B cell (primary cell): ENCODE results near the gene ZNF608. TPM values are rescaled to one million over a fixed set of nuclear protein-coding genes. Genes with fewer than 3 reads are reported as not detected.

ENCODE experiments used
- ATAC-seq: fragments of 200-7000 bp; cut with Tn5 transposase; one replicate; pipeline ENCODE4 v1.10.0; 2021; ENCODE audit warnings: low read depth, mild to moderate bottlenecking, moderate number of reproducible peaks, moderate library complexity
- CTCF ChIA-PET: fragments of 350-600 bp; sonication (Branson Sonifier 250); formaldehyde crosslinking; loops from one replicate; lab custom pipeline; 2021; ENCODE audit warnings: antibody characterized with exemption, inconsistent platforms; lab: Charles Lee
- POLR2A ChIA-PET: fragments of 350-600 bp; sonication (Branson Sonifier 250); formaldehyde crosslinking; loops from one replicate; lab custom pipeline; 2021; ENCODE audit warnings: antibody characterized with exemption; lab: Charles Lee
- DNase-seq: peaks from one replicate; pipeline ENCODE4 v3.0.0; 2013
- H2AFZ ChIP-seq: 2 replicates; pipeline ENCODE4 v1.6.1; 2012; ENCODE audit warnings: mild to moderate bottlenecking, low read depth, low read length; ENCODE audit not compliant: insufficient read depth, poor library complexity, severe bottlenecking
- H3K27ac ChIP-seq, 2 donors: 1 replicate in 1 of 2; 2 replicates in 1 of 2; pipeline ENCODE4 v1.5.1; 2012 to 2013; ENCODE audit warnings: low read length in 2 of 2, mild to moderate bottlenecking in 2 of 2, moderate library complexity in 1 of 2
- H3K27me3 ChIP-seq, 4 experiments: fragments of 200-600 bp in 1 of 4; sonication (generic) in 1 of 4; replicated peaks in 1 of 4; 1 replicate in 2 of 4; 2 replicates in 2 of 4; pipeline versions ENCODE4 v1.6.1 to v1.7.0; 2013 to 2016; ENCODE audit warnings: low read length in 3 of 4, mild to moderate bottlenecking in 2 of 4, mixed read lengths in 1 of 4, moderate library complexity in 1 of 4; ENCODE audit not compliant: insufficient read depth in 4 of 4, control insufficient read depth in 3 of 4; ENCODE audit errors: control extremely low read depth in 1 of 4
- H3K36me3 ChIP-seq, 2 experiments: replicated peaks in 1 of 2; 1 replicate in 1 of 2; 2 replicates in 1 of 2; pipeline versions ENCODE4 v1.6.1 to v1.7.1; 2013; ENCODE audit warnings: low read length in 1 of 2; ENCODE audit not compliant: insufficient read depth in 2 of 2, control insufficient read depth in 1 of 2; ENCODE audit errors: control extremely low read depth in 1 of 2, extremely low read depth in 1 of 2
- H3K4me1 ChIP-seq, 2 donors: fragments of 200-600 bp in 1 of 2; sonication (generic) in 1 of 2; 1 replicate in 1 of 2; 2 replicates in 1 of 2; pipeline versions ENCODE4 v1.5.1 to v1.6.1; 2013 to 2017; ENCODE audit warnings: low read length in 2 of 2; ENCODE audit not compliant: control insufficient read depth in 2 of 2, insufficient read depth in 2 of 2
- H3K4me2 ChIP-seq: replicated peaks from 2 replicates; pipeline ENCODE3; 2012; ENCODE audit warnings: mild to moderate bottlenecking, low read depth, low read length; ENCODE audit not compliant: poor library complexity, severe bottlenecking
- H3K4me3 ChIP-seq, 5 experiments: fragments of 200-600 bp in 1 of 5; sonication (generic) in 1 of 5; 1 replicate in 3 of 5; 2 replicates in 2 of 5; pipeline versions ENCODE4 v1.5.1 to v1.7.0; 2011 to 2016; ENCODE audit warnings: low read length in 4 of 5, mild to moderate bottlenecking in 4 of 5, low read depth in 2 of 5, control low read depth in 1 of 5, moderate library complexity in 1 of 5; ENCODE audit not compliant: insufficient read depth in 1 of 5; ENCODE audit errors: control extremely low read depth in 1 of 5, extremely low read depth in 1 of 5
- H3K79me2 ChIP-seq: fragments of 200-600 bp; sonication (generic); one replicate; pipeline ENCODE4 v1.6.0; 2016; ENCODE audit warnings: low read length; ENCODE audit not compliant: control insufficient read depth, insufficient read depth
- H3K9ac ChIP-seq: fragments of 200-600 bp; sonication (generic); 2 replicates; pipeline ENCODE4 v1.6.1; 2017; ENCODE audit warnings: mild to moderate bottlenecking, low read length, moderate library complexity
- H3K9me3 ChIP-seq, 3 donors: one replicate each; pipeline versions ENCODE4 v1.6.1 to v1.7.1; 2013; ENCODE audit warnings: low read length in 2 of 3; ENCODE audit not compliant: control insufficient read depth in 2 of 3, insufficient read depth in 1 of 3; ENCODE audit errors: control extremely low read depth in 1 of 3
- H4K20me1 ChIP-seq: 2 replicates; pipeline ENCODE4 v1.6.0; 2012; ENCODE audit warnings: mild to moderate bottlenecking, low read length; ENCODE audit not compliant: insufficient read depth, control insufficient read depth, poor library complexity, severe bottlenecking
- H3K27ac Mint-ChIP-seq: one replicate; pipeline ENCODE4 v1.8.0; 2021; ENCODE audit warnings: mixed read lengths
- H3K27me3 Mint-ChIP-seq: one replicate; pipeline ENCODE4 v1.8.0; 2021; ENCODE audit warnings: mixed read lengths
- H3K4me1 Mint-ChIP-seq: one replicate; pipeline ENCODE4 v1.8.0; 2021; ENCODE audit warnings: mixed read lengths
- H3K4me3 Mint-ChIP-seq: one replicate; pipeline ENCODE4 v1.8.0; 2021; ENCODE audit warnings: mixed read lengths
- H3K9me3 Mint-ChIP-seq: one replicate; pipeline ENCODE4 v1.8.0; 2022; ENCODE audit warnings: mixed read lengths; ENCODE audit not compliant: insufficient read depth
- EZH2 ChIP-seq: IDR thresholded peaks from 2 replicates; pipeline ENCODE4 v1.6.1; 2012; ENCODE audit warnings: borderline replicate concordance, low read depth, mild to moderate bottlenecking, moderate library complexity, low read length; ENCODE audit not compliant: insufficient read depth, poor library complexity, severe bottlenecking
- whole genome bisulfite sequencing: methylation state at CpG from one replicate; pipeline ENCODE4 v1.1.5; 2013; ENCODE audit warnings: missing lambda C conversion rate; ENCODE audit not compliant: insufficient coverage; 5-methylcytosine and 5-hydroxymethylcytosine counted together
- intact Hi-C: fragments of 100-400 bp; cut with micrococcal nuclease; formaldehyde crosslinking; loops from one replicate; pipeline ENCODE4 v1.10.0; 2022
- polyA plus RNA-seq: library from polyadenylated mRNA; depleted of rRNA; stranded (reverse); fragments of >200 nt; gene quantifications from 2 replicates; pipeline ENCODE4 v1.2.3, GENCODE V29; 2012
- total RNA-seq, 2 donors: library from RNA; stranded (reverse); fragments of 120-200 nt in 1 of 2; gene quantifications; 1 replicate in 1 of 2; 2 replicates in 1 of 2; pipeline versions ENCODE4 v1.2.3 to v1.2.4, GENCODE V29; 2013 to 2022
- TF ChIP-seq, protein P1 (sequence below): fragments of 200-600 bp; IDR thresholded peaks from one replicate; pipeline ENCODE4 v1.8.0; 2022; ENCODE audit warnings: antibody characterized with exemption, mild to moderate bottlenecking

ZNF608 gene
- total and polyA plus RNA-seq, 2 donors (not counting 1 experiment from before 2014, with no cell fraction given) = 8.5 to 17.4 TPM

DNA sequence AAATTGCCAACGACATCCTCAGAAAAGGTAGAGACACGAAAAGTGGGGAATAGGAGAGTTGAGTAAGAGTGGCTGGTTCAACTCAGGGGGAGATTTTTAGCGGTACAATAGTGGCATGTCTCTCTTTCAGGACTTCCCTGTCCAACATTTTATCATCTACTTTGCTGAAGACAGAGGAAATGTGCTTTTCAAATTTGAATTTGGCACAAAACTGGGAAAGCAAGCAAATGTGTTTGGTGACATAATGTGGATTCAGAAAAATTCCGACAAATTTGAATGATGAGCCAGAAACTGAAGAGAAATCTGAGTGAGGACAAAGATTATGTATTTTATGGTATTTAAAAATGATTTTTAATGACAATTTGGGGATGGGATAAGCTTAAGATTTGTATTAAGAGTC is 33.6 kb upstream of the ZNF608 start:
- no peak overlapping the region for H2AFZ ChIP-seq
- H3K9me3 Mint-ChIP-seq = peaks cover 6% of the 10 kb centered on the region
- no peaks in the 10 kb centered on the region for H4K20me1 ChIP-seq
- H3K4me2 ChIP-seq = no peak overlapping the region
- DNase-seq (no peak), ATAC-seq (no peak)
- POLR2A ChIA-PET = no interaction called here
- peaks cover 0 to 3% (median 0%) of the 10 kb centered on the region in 3 donors for H3K9me3 ChIP-seq
- 100% methylated on average over 2 of the region's 4 CpGs for WGBS
- intact Hi-C loops = no loop called here
- no peak overlapping the region for H3K4me3 ChIP-seq
- TF ChIP-seq, protein P1, sequence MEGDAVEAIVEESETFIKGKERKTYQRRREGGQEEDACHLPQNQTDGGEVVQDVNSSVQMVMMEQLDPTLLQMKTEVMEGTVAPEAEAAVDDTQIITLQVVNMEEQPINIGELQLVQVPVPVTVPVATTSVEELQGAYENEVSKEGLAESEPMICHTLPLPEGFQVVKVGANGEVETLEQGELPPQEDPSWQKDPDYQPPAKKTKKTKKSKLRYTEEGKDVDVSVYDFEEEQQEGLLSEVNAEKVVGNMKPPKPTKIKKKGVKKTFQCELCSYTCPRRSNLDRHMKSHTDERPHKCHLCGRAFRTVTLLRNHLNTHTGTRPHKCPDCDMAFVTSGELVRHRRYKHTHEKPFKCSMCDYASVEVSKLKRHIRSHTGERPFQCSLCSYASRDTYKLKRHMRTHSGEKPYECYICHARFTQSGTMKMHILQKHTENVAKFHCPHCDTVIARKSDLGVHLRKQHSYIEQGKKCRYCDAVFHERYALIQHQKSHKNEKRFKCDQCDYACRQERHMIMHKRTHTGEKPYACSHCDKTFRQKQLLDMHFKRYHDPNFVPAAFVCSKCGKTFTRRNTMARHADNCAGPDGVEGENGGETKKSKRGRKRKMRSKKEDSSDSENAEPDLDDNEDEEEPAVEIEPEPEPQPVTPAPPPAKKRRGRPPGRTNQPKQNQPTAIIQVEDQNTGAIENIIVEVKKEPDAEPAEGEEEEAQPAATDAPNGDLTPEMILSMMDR = no peak
- TF ChIP-seq EZH2 = no peak
- H3K36me3 ChIP-seq = no peaks in the 10 kb centered on the region
- H3K27ac ChIP-seq = no peak overlapping the region
- H3K9ac ChIP-seq = no peak overlapping the region
- H3K79me2 ChIP-seq = no peaks in the 10 kb centered on the region
- H3K4me3 Mint-ChIP-seq = no peak overlapping the region
- no peaks in the 10 kb centered on the region for H3K27me3 ChIP-seq
- H3K4me1 Mint-ChIP-seq = peaks cover 2% of the 10 kb centered on the region
- H3K4me1 ChIP-seq = no peaks in the 10 kb centered on the region
- H3K27ac Mint-ChIP-seq = no peak overlapping the region
- CTCF ChIA-PET = no interaction called here
- H3K27me3 Mint-ChIP-seq = no peaks in the 10 kb centered on the region

DNA sequence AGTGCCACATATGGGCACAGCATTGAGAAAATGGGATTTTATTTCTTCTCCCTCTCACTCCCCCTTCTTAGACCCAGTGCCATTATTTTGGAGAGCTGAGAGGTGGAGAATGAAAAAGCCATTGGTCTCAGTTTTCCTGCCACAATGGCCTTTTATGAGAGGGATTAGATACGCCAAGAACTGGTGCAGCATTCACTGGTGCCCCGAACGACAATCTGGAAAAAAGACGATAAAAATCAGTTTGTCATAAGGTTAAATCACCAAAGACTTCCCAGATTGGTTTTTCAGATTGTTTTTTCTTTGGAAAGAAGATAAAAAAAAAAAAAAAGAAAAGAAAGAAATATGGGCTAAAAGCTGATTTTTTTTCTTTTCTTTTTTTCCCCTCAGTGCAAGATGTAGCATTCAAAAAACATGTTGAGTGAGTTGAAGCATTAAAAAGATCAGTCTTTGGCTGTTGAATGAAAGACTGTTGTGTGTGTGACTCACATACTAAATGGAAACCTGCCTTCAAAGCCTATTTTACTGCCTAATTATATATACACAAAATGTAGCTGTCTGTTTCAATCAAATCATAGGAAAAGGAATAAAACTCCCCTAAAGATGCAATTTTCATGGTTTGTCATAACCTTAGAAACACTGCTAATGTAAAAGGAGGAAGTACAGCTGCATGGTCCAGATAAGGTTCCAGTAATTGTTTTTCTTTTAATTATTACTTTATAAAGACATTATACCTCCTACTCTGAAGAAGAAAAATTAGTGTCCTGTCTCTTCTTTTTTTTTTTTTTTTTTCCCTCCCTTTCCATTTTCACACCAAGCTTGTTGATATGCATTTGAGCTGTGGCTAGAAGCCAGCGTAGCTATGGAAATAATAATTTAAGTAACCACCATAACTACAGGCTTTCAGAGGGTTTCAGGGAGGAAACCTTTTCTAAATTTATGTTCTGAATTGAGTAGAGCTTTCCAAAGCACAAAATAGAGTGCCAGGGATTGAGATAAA is 27.2 kb upstream of the ZNF608 start:
- TF ChIP-seq, protein P1 = no peak
- TF ChIP-seq EZH2 = no peak
- ChIA-PET CTCF (interaction anchor here (0.7 to 2.1 kb wide), 3 partner anchors 9 to 599 kb away, joined by 3 to 6 read pairs (median 4); no protein-coding TSS in a partner anchor), POLR2A (interaction anchor here (0.8 kb wide), 1 partner anchor 26 kb away, joined by 4 read pairs; no protein-coding TSS in a partner anchor)
- Histone ChIP-seq H3K79me2 (no peaks in the 10 kb centered on the region), H3K36me3 (no peaks in the 10 kb centered on the region), H3K9me3 (no peaks in the 10 kb centered on the region), H3K9ac (no peak overlapping the region), H3K27me3 (no peaks in the 10 kb centered on the region), H3K4me2 (no peak overlapping the region), H4K20me1 (no peaks in the 10 kb centered on the region), H3K4me3 (no peak overlapping the region), H3K4me1 (no peaks in the 10 kb centered on the region), H3K27ac (no peak overlapping the region), H2AFZ (no peak overlapping the region)
- H3K27me3 Mint-ChIP-seq = no peaks in the 10 kb centered on the region
- peaks cover 5% of the 10 kb centered on the region for H3K4me1 Mint-ChIP-seq
- intact Hi-C loops = no loop called here
- peaks cover 3% of the 10 kb centered on the region for H3K9me3 Mint-ChIP-seq
- no peak overlapping the region for H3K4me3 Mint-ChIP-seq
- no peak overlapping the region for H3K27ac Mint-ChIP-seq
- DNase-seq (no peak), ATAC-seq (no peak)
- 93% methylated on average over 3 of the region's 5 CpGs for WGBS
